GM21390 (cell line): ENCODE measurements around the gene PTPRN2.

Experiments used
- ATAC-seq: cut with Tn5 transposase; IDR thresholded peaks from one replicate; pipeline ENCODE4 v1.9.1; 2021; ENCODE audit not compliant: unreplicated experiment

Gene PTPRN2

DNA sequence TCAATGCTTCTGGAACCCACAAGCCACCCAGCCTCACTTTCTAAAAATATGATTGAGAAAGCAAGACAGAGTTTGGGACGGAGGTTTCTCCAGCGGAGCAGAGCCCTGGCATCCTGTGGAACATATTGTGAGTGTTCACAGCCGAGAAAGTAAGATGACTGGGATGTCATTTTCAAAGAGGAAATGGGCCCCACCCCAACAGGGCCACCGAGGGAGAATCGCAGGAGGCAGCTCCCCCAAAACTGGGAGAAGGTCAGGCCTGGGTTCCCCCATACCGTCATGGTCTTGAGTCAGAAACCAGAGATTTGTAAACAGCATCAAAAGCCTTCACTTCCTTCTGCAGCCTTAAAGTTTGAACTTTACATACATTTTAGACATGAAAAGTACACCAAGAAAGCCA, 560.0 kb downstream of the PTPRN2 start:
- no peak for ATAC-seq

DNA sequence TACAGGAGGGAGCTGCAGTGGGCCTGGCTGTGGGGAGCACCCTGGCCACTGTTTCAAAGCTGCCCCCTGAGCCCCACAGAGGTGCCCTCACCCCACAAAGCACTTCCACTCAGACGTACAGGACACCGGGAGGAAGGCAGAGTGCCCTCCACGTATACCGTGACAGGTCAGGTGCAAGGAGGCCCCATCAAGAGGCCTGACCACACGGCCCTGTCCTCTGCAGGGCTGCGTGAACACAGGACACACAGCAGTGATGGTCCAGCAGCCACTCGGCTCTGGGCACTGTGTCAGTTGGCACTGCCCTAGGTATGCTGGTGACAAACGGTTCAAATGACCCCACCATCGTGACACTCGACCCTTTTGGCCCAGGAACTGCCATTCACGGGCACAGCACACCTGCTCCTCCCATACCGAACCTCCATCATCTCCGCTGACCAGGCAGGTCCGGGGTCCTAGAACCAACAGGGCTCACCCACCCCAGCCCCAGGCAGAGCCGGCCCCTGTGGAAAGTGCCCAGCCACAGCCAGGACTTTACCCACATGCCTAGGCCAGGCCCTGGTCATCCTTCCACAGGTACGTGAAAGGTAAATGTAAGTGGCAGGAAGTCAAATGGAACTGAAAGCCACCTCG, 560.9 kb downstream of the PTPRN2 start:
- no peak for ATAC-seq

DNA sequence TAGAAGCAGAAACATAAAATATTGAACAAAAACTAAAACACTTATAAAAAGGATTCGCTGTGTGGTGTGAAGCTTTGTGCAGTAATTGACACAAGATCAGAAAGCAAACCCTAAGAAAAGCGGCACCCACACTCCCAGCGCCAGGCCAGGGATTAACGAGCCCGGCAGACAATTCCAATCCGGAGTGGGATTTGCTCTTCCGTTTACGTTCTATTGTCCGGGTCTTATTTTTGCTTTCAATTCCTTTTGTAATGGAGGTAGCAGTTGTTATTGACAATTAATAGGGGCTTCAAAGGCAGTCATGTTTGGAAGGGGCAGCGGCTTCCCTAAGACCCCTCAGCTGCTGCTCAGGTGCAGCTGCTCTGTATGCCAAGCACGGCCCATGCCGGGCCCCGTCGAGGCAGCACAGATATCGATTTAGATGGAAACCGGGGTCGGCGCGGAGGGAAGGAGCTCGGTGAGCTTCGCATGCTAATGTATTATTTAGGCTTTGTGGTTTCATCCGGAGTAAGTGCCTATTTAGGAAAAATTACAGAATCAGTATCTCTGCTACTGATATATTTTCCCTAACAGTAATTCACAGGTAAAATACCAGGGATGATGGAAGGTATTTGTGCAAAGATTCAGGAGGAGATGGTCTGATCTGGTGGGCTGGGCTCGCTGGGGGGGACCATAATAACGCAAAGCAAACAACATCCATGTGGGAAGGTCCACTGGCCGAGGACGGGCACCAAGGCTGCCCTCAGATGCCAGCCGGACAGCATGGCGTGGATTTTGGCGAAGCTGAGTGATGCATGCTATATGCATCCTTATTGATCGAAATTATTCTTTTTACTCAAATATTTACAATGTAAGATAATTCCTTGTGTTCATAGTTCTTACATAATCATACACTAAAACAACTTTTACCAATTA, 561.7 kb downstream of the PTPRN2 start:
- no peak for ATAC-seq

DNA sequence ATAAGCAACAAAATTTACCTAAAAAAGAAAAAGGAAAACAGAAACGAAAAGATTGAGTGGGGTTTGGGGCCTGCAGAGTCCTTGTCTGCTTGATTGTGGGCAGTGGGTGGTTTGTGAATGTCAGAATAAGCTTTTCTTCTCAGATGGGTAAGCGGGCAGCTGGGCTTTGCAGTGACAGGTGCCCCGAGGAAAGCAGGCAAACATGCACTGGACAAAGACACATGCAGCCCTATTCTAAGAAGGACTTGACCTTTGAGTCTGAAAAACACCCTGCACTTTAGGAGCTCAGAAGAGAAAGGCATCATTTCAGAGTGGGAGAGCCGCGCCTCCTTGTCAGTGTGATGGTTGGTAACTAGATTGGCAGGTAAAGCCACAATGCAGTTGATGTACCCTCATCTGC, 562.7 kb downstream of the PTPRN2 start:
- no peak for ATAC-seq

DNA sequence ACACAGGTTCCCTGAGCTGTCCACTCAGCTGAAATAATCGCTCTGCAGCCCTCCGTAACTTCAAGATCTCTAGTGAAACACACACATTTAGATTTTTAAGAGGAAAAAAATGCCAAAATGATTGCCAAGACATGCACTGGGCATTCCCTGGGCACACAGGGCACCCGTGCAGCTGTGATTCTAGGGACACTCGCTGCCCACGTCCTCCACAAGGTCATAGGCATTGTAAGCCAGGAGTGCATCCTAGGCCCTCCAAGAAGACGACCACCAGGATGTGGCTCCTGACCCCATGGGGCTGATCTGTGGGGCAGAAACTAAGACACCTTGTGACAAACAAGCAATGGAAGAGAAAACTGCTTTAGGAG, 563.3 kb downstream of the PTPRN2 start:
- no peak for ATAC-seq

DNA sequence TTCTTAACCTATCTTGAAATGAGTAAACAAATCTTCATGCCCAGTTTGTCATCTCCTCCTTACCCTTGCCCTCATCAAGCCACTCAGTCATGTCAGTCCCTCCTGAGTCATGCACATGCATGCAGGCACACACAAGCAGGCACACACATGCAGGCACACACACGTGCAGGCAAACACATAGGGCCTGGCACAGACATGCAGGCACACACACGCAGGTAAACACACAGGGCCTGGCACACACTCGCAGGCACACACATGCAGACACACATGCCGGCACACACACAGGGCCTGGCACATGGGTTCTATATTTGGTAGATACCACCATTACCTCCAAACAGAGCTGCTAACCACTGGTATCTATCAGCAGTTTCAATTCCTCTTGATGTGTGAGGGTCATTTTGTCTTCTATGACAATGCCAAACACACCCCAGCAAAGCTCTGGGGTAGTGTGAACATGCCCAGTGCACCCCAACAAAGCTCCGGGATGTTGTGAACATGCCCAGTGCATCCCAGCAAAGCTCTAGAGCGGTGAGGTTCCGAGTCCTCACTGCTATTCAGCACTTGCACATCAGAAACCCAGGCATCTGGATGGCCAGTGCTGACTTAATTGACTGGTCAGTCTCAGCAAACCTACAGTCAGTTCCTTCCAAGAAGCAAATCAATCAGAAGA, 563.8 kb downstream of the PTPRN2 start:
- ATAC-seq: no peak

DNA sequence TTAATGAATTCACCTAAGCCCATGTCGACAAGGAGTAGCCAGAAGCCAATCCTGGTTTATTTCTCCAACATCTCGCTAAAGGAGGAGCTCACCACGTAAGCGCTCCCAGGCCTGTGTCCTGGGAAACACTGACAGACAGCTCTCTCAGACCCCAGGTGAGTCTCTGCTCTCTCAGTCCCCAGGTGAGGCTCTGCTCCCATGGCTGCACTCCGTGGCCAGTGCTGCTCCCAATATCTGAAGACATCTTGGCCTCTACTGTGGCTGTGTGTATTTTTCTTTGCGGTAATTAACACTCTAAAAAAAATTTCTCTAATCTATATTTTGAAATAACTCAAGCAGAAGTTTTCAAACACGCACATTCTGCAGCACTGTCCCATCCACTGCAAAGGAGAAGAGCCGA, 564.5 kb downstream of the PTPRN2 start:
- no peak for ATAC-seq

DNA sequence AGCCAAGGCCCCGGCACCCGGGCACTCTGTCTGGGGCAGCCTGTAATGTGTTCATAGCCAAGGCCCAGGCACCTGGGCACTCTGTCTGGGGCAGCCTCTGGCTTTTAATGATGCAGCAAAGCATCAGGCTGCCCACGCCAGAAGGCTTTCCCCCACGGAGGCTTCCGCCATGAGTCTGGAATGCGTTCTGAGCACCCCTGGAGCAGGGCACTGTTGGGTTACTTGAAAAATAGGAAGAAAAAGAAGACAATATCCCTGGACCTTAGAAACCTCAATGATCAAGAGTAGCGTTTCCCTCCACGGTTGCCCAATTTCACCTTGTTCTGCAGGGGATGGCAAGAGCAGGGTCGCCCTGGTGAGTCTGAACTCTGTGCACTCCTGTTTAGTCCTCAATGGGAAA, 565.0 kb downstream of the PTPRN2 start:
- no peak for ATAC-seq

DNA sequence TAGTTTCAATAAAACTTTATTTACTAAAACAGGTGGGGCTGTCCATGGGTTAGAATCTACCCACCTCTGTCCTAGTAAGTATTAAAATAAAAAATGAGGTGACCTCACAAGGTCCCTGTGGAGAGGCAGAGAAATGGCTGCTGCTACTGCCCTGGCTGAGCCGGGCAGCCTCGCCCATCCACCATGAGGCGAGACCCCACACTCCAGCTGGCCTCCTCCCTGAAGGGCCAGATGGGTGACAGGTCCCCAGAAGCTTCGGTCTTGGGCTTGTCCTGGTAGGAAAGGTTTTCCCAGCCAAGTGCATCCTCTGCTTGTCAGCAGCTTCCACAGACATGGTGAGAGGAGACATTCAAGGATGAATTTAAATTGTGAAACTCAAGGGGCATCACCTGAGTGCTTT, 565.8 kb downstream of the PTPRN2 start:
- ATAC-seq: no peak

DNA sequence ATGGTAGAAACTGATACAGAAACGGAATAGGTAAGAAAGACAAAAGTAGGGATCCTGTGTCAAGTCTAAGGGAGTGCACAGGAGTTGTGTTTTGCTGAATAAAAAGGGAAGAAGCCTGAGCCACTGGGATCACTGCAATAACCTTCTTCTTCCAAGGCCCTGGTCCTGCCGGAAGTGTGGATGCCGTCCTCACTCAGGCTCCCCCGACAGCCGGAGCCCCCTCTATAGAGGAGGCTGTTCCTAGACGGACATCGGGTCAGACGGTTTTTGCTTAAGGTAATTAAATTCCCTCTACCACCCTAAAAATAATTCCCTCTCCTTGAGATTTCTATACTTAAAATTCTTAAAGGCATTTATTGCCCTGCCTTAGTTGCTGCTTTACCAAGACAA, 566.9 kb downstream of the PTPRN2 start:
- ATAC-seq: no peak

DNA sequence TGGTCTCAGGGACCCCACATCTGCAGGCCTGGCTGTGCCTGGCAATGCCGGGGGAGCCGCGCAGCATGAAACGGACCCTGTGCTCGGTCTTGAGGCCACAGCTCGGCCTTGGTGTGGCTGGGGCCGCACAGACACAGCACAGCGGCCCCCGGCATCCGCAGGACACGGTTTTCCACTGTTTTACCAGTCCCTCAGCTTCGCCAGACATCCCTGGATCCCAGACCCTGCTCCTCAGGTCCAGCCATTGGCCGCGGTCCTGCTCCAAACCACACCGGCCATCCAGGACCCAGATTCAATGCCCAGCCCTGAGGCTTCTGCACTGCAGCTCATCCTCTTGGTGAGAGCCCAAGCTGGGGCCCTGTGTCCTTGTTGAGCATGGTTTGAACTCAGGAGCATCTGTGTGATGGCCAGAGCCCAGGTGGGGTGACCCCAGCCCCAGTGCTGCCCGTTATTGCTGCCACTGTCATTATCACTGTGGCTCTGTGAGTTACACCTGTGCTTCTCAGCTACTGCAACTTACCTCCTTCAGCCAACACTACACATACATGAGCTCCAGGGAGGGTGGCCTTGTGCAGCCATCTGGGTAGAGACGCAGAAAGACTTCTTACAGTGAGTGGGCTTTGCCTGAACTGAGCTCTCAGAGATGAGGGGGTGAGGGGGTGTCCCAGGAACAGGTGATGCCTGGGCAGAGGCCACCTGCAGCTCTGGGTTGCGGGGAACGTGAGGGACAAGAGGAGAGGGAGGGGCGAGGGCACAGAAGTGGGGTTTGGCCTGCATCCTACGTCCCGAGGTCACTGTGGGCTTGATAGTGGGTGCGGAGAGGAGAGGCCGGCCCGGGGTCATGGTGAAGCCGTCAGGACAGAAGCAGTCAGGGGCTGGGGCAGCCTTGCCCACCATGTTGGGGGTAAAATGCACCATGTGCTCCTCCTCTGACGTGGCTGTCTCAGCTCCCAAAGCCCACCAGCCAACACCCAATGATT, 567.6 kb downstream of the PTPRN2 start:
- ATAC-seq: no peak

DNA sequence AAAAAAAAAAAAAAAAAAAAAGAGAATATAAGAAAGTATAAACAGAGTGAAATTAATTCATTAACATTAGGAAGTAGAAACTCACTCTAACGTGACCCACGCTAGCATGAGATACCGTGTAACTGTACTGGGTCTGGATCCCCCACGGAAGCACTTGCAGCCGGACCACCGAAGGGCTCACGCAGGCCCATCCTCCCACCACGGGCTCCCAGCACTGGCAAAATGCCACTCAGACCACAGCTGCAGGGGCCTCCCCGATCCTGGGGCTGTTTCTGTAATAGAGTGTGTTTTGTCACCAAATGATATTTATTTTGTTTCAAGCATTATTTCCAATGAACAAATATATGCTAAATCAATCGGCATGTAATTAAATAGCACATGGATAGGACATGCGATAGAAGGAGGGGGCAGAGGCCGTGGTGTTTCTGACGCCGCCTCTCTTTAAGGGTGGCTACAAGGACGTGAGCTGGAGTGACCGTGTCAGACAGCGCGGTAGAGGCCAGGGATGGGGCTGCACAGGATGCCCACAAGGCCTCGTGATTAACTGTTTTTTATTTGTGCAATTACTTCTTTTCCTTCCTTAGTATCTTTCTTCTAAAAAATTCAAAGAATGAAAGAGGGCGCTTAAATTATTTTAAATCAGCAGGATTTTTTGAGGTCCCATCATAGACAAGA, 568.5 kb downstream of the PTPRN2 start:
- no peak for ATAC-seq

DNA sequence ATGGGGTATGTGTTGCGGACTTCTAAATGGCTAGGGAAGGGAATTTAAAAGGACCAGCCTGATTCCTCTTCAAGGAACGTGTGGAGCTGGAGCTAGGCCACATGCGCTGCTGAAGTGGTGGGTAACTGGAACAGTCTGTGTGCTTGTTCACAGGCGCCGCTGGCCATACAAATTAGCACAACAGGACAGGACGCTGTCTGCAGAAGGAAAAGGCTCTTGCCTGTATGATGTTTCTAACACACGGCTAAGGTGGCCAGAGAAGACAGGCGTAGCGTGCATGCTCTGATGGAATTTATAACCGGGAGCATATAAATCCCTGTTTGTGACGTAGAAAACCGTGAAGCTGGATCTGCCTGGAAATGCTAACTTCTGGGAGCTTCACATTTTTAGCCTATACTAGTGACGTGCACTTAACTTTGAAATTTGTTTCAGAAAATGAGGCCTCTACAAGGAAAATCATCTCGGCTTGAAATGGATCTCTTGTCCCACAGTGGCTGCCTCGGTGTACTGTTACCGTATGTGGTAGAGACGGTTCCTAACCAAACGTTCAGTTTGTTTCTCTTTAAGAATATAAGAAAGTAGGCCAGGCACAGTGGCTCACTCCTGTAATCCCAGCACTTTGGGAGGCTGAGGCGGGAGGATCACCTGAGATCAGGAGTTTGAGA, 569.4 kb downstream of the PTPRN2 start:
- ATAC-seq: no peak

DNA sequence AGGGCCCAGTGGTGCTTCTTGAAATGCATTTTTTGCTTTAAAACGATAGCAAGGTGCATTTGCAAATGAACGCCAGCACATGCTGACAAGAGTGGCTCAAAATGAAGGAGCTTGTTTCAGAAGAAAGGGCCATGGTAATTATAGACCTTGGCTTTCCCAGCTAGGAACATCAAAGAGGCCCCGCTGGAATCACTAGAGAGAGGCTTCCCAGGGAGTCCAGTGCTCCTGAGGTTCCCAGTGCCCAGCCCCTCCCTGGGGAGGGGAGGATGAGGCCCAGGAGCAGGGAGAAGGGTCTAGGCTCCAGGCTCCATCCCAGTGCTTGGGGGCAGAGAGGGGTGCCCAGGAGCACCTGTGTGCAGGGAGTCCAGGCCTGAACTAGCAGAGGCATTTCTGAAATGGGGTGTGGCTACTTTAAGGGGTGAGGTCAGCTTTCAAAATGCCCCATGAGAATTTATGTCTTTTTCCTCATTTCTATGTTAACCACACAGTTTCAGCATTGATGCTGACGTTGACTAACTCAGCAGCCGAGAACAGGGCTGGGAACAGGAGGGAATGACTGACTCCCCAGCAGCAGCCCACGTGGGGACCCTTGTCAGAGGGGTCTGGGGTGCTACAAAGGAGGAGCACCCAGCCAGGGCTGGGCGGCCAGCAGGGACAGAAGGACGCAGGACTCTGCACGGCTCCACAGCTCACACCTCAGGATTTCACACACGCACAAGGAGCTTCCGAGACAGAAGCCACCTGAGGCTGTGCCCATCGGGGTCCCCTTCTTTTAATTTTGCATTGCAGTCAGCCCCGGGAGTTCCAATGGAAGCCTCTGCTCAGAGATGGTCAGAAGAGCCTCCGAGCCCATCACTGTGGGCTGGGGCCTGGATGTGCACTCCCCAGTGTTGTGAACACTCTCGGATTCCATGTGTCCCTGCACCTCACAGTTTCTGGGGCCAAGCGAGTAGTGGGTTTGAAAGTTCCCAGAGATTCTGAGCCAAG, 570.2 kb downstream of the PTPRN2 start:
- ATAC-seq: no peak

DNA sequence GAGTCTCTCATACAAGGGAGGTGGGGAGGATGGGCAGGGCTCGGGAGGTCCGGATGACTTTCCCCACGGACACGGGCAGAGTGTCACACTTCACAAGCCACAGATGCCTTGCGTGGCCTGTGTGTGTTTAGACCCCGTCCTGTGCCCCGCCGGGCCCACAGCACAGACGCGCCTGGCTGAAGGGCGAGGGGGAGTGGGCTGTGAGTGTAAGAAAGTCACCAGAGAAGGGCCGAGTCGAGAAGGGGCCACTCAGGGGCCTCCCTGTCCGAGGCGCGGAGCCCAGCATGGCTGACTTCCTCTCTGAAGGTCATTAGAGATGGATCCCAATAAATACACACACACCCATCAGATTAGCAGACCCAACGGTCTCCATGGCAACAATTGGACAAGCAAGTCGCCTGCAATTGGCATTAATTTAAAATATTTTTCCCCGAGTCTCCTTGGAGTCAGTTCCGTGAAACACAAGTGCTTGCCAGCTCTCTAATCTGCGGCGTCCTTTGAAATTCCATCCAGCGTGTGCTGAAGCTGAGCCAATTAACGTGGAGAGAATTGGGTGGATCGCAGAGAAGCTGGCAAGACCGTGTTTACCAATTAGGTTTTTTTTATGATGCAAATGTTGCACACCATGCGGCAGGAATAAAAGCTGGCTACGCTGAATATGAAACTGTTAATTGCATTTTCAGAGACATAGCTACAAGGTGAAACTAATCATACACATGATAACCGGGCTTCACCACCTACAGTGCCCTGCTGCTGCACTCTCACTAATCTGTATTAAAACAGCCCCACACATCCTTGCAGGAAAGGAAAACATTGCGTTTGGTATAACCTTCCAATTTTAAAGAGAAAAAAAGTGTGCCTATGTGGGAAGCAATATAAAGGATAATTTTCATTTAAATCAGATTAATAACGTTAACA, 571.2 kb downstream of the PTPRN2 start:
- ATAC-seq: no peak

DNA sequence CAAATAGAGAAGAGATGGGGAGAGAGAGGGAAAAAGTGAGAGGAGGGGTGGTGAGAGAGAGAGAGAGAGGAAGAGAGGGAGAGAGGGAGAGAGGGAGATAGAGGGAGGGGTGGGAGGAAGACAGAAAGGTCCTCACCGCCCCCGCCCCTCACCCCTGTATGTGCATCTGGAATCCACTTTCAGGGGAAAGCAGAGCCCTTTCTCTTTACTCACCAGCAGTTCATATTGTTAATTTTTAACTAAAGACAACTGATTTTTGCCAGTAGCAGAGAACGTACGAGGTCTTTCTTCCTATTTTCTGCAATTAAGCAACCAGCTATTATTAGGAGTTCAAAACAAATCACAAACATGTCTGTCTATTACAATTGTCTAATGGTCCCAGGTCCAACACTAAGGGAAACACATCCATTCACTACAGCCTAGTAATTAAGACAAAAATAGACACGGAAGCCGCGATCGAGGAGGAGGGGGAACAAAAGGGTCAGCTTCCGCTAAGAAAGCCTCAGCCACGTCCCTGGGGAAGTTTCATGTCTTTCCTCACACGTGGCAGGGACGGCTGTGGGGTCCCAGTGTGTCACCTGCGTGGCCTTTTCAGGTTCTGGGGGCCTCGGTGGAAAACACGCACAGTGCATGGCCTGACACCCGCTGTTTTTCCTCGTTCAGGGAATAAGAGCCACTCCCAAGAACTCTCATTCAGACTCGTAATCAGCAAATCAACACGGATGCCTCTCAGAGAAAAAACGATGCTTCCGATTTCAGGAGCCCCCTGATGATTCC, 572.0 kb downstream of the PTPRN2 start:
- no peak for ATAC-seq

DNA sequence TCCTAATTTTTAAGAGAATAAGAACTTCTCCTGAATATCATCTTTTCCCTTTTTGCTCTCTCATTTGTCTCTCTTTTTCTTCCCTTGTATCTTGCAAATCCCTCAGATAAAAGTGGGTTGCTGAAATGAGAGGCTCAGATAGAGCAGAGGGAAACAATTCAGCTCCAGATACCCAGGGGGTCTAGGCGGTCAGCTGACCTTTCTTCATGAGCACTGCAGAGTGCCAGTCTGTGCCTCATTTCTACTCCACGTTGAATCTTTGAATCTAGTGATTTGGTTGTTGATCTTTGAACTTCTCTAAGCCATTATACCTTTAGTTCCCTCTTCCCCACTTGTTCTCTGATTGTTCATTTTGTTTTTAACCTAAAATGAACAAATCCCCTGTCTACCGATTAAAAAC, 572.6 kb downstream of the PTPRN2 start:
- ATAC-seq: no peak
